T-helper 22 cell (primary cell): ENCODE measurements around the gene BICD1.
"Not testable (repeated sequence)": the region's sequence is repeated elsewhere in the genome, so short reads cannot be mapped to it uniquely, and the experiment has no call there.

Source experiments
- DNase-seq: peaks from one replicate; pipeline ENCODE4 v3.0.0-alpha.2; 2020; ENCODE audit warnings: low read depth

BICD1 gene

GRCh38 chr12:32146074-32146873 lies 39.6 kb downstream of the BICD1 start:
- no peak for DNase-seq

GRCh38 chr12:32148372-32148771 lies 41.7 kb downstream of the BICD1 start:
- DNase-seq = no peak

GRCh38 chr12:32149489-32149888 lies 42.8 kb downstream of the BICD1 start:
- no peak for DNase-seq

DNA sequence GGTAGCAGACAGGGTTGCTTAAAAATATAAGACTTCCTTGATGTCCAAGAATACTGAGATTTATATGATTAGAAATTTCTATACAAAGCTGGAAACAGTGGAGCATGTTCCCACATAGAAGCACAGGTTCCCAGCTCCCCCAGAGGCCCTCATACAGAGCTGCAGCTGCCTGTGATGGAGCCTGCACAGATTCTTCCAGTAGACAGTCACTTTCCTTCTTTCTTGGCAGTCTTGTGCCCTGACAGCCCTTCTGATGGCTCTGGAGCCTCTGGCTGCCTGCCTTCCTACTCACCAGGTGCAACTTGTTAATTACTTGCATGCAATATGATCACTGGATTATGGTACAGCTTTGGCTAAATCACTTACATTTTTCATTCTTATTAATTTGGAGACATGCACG lies 44.4 kb downstream of the BICD1 start:
- DNase-seq = no peak

DNA sequence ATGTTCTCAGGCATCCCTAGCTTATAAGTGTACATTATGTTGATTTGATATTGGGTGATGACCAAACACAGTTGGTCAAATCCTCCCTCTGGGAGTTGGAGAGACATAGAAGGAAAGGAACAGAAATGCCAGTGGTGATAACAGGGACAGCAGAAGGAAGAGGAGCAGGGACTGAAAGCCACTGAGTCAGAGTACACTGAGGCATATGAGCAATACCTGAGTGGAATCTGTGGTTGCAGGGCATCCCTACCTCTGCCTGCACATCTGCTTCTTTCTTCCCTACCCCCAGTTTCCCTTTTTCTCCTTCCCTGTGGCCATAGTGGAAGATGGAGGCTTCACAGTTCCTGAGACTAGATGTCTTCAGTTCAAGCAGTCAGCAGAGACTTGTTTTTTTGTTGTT lies 44.9 kb downstream of the BICD1 start:
- DNase-seq = no peak

GRCh38 chr12:32155041-32155440 lies 48.4 kb downstream of the BICD1 start:
- DNase-seq = no peak

- DNase-seq = no peak
Measured at GRCh38 chr12:32155961-32156529, 49.4 kb downstream of the BICD1 start.

GRCh38 chr12:32158525-32158924 lies 51.9 kb downstream of the BICD1 start:
- no peak for DNase-seq

DNA sequence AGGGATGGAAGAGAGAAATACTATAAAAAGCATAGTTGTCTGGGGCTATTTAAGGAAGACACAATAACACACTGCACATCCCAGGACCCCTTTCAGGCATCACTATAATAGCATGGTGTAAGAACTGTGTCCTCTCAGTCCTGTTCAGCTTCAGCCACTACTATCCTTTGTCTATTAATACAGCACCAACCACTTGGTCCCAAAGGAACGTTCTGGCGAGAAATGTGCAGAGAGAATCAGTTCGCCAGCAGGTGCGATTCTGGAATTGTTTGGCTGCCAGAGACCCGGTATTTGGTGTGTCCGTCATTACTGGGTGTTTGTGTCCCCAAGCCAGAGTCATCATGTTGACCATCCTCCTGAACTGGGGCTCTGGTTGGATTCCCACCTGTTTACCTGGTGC lies 52.7 kb downstream of the BICD1 start:
- no peak for DNase-seq

GRCh38 chr12:32159925-32160324 lies 53.3 kb downstream of the BICD1 start:
- DNase-seq = no peak

DNA sequence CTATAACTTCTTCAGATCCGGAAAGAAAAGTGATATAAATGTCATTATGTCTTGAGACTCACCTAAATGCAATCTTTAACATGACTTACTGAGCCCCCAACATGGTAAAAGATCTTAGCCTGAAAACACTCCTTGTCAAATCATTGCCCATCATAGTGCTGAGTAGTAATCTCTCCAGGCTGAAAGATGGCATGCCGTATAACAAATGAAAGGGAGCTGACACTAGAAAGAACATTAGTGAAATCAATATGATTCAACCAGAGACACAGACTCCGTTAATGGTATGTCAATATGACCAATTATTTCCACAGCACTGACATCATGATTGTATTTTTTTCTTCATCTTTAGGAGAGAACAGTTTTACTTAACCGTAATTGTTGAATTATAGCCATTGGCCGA lies 54.4 kb downstream of the BICD1 start:
- DNase-seq = no peak

DNA sequence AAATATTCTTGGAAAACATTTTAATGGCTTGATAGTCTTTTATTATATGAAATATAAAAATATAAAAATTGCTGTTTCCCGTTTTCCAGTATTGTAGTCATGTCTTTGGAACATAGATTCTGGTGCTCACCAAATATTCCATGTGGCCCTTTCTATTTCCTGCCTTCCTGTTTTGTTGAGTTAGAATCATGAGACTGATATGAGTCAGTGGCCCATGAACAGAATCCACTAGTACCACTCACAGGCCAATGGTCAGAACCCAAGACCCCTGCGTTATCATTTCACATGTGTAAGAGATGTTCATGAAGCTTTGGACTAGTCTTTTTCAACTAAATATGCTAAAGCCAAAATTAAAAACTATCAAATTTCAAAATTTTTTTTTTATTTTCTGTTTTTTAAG lies 56.9 kb downstream of the BICD1 start:
- DNase-seq = no peak

DNA sequence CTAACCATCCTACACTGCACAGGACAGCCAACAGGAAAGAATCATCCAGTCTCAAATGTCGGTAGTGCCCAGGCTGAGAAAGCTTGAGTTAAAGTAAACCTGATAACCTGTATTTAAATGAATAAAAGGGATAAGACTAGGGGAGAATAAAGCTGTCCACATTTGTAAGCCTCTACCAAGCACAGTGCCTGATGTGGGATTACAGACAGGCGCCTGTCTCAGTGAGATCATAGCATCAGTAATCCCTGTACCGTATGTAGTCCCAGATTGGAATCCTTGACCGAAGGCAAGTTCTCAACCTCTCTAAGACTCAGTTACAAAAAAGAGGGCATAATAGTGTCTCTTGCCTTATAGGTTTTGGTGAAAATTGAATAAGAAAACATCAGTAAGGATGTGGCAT lies 59.9 kb downstream of the BICD1 start:
- no peak for DNase-seq

- DNase-seq = no peak
Measured at GRCh38 chr12:32170437-32170998, 63.9 kb downstream of the BICD1 start.

- no peak for DNase-seq
Measured at GRCh38 chr12:32171211-32171610, 64.6 kb downstream of the BICD1 start.

- DNase-seq = no peak
Measured at GRCh38 chr12:32176606-32177005, 70.0 kb downstream of the BICD1 start.

DNA sequence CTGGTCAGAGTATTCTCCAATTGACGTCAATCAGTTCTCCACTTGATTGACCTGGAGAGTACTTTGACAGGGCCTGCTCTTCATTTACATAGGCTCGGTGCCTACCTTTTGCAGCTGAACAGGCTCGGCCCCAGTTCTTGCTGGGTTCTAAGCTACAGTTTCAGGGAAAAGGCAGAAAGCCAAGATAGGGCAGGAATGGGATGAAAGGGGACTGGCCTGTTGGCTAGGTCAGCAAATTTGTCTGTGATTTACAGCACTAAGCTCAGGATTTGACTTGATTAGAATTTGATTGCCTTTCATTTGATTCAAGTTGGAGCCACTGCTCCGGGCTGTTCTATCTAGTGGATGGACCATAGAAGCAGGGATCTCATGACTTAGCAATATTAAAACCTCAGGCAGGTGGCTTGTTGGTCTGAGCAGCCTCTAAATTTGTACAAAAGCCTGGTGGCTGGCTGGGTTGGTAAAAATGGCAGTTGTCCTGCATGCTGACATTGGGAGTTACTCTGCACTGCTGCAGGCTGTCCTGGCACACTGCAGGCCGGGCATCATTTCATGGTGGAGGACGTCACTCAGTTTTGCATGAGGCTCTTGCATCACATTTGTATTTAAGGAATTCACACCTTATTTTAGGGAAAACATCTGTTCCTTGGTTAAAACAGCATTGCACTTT lies 71.8 kb downstream of the BICD1 start:
- no peak for DNase-seq

GRCh38 chr12:32179011-32179395 lies 72.4 kb downstream of the BICD1 start:
- no peak for DNase-seq

GRCh38 chr12:32181498-32182175 lies 75.0 kb downstream of the BICD1 start:
- DNase-seq = no peak

GRCh38 chr12:32183650-32184049 lies 77.0 kb downstream of the BICD1 start:
- DNase-seq = no peak

- DNase-seq = not testable (repeated sequence)
Measured at GRCh38 chr12:32187127-32187526, 80.5 kb downstream of the BICD1 start.

DNA sequence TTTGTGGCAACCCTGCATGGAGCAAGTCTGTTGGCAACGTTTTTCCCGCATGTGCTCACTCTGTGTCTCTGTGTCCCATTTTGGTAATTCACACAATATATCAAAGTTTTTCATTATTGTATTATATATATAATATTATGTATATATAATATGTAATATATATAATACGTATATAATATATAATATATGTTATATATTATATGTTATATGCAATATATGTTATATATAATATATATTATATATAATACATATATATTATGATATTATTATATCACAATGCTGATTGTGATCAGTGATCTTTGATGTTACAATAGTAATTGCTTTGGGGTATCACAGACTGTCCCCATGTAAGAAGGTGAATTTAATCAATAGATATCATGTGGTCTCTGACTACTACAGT lies 84.8 kb downstream of the BICD1 start:
- DNase-seq = no peak
